Measurements from ENCODE around the gene RNASE8. TPM values are rescaled to one million over a fixed set of nuclear protein-coding genes. Genes with fewer than 3 reads are reported as not detected.

Gene RNASE8
- total RNA-seq, 2 experiments from 2014 or later = not detected

DNA sequence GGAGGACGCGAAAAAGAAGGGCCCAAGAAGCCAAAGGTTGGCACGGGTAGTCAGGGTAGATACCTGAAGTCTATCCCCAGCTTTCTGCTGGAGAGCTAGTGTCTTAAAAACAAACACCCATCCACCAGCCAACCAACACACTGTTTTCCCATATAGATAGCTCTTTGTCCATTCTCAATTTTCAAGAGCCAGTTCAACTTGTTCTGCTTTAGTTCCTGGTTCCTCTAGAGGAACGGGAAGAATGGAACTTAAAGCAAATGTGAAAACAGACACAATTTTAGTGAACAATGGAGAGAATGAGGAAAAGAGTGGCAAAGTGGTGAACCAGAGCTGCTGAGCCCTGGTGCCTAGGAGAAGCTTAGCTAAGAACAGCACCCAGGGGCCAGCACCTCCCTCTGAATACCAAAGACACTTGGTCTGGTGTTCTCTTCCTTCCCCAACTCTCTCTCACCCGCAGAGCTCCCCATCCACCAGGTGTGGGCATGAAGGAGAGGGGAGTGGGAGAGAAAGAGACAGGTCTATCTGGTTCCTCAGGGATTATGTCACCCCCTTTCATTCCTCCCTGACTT lies 36.6 kb upstream of the RNASE8 start:
- H3K27ac Mint-ChIP-seq = no peak overlapping the region
- peaks cover 9% of the 10 kb centered on the region for H3K4me1 Mint-ChIP-seq (ENCODE audit: low read depth)
- ChIA-PET POLR2A (no interaction called here), CTCF (interaction anchor here (0.8 to 12.7 kb wide), 8 partner anchors 9 to 115 kb away, joined by 3 to 334 read pairs (median 4); partner anchors contain the start of genes TMEM253, TPPP2 and ZNF219)
- intact Hi-C loops (cut with micrococcal nuclease) = no loop called here
- no peaks in the 10 kb centered on the region for H3K36me3 Mint-ChIP-seq
- H3K4me3 Mint-ChIP-seq = no peak overlapping the region
- H3K9me3 Mint-ChIP-seq = no peaks in the 10 kb centered on the region
- no peak for DNase-seq
- no peaks in the 10 kb centered on the region for H3K27me3 Mint-ChIP-seq

DNA sequence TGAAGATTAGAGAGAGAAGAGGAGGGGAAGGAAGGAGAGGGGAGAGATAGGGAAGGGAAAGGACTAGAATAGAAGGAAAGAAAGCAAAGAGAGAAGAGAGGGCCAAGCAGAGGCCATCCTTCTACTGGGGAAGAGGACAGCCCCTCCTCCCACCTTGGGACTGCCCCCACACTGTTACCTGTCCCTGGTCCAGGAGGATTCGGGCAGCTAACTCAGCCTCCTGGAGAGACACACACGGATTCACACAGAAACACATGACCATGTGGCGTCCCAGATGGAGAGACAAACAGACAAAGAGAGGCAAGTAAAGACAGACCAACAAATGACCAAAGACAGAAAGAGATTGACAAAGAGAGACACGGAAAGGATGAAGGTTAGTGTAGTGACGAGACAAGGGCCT lies 34.9 kb upstream of the RNASE8 start:
- POLR2A ChIA-PET = no interaction called here
- intact Hi-C loops (cut with micrococcal nuclease) = no loop called here

DNA sequence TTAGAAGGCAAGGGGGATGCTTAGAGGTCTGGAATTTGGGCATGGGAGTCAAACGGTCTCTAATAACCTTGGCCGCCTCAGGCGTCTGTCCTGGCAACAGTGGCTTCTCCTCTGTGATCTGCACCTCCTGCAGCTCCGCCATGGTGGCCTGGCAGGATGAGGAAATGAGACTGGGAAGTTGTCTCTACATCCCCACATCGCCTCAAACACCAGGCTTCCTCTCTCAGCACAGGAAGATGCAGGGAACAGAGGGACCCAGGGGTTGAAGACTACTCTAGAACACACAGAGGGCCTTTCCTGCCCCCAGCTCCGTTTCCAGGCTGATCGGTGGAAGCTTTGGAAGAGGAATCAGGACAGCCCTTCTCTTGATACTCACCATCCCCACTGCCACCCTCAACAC lies 34.4 kb upstream of the RNASE8 start:
- POLR2A ChIA-PET = interaction anchor here (0.6 kb wide), 1 partner anchor 43 kb away, joined by 3 read pairs; no protein-coding TSS in a partner anchor
- DNase-seq = no peak
- no peaks in the 10 kb centered on the region for H3K36me3 Mint-ChIP-seq
- intact Hi-C loops (cut with micrococcal nuclease) = no loop called here
- no peak overlapping the region for H3K4me3 Mint-ChIP-seq
- H3K9me3 Mint-ChIP-seq = no peaks in the 10 kb centered on the region
- H3K27me3 Mint-ChIP-seq = no peaks in the 10 kb centered on the region
- no peak overlapping the region for H3K27ac Mint-ChIP-seq
- H3K4me1 Mint-ChIP-seq (ENCODE audit: low read depth) = peaks cover 9% of the 10 kb centered on the region
- CTCF ChIA-PET = interaction anchor here (1.0 to 3.0 kb wide), 7 partner anchors 9 to 81 kb away, joined by 3 to 17 read pairs (median 5); partner anchors contain the start of gene RNASE7

More for the DNA sequence above, 34.9 kb upstream of the RNASE8 start:
- Mint-ChIP-seq H3K4me1 (ENCODE audit: low read depth) (peaks cover 9% of the 10 kb centered on the region), H3K36me3 (no peaks in the 10 kb centered on the region), H3K9me3 (no peaks in the 10 kb centered on the region), H3K4me3 (no peak overlapping the region), H3K27ac (no peak overlapping the region), H3K27me3 (no peaks in the 10 kb centered on the region)
- CTCF ChIA-PET = interaction anchor here (1.0 to 11.9 kb wide), 7 partner anchors 8 to 83 kb away, joined by 3 to 334 read pairs (median 5); partner anchors contain the start of genes RNASE7 and TMEM253
- no peak for DNase-seq

DNA sequence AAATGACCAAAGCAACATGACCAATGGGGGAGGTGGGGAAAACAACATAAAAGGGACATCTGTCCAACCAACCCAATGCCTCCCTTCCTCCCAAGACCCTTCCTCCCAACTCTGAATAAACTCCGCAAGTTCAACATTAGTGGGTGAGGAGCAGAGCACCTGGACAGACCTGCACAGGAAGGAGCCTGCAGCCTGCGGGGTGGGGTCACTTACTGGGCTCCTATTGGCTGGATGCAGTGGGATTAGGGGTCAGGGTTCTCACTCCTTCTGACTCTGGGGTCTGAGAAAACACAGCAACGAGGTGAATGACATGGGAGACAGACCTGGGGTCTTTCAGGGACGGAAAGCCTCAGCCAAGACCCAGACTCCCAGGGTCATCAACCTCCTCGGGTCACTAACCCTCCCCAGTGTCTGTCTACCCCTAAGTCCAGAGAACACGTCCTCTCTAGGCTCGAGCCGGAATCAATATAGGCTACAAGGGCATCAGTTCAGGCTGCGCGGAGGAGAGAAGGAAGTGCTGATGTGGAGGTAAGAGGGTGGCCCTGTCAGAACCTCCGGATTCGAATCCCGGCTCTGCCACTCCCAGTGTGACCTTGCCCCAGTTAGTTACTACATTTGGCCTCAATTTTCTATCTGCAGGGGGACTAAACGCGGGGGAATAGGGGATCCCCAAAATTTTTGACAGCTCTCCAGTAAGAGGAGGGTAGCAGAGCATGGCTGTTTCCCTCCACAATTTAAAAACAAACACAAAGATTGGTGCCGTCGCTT lies 33.6 kb upstream of the RNASE8 start:
- Mint-ChIP-seq H3K27ac (no peak overlapping the region), H3K36me3 (no peaks in the 10 kb centered on the region), H3K9me3 (no peaks in the 10 kb centered on the region), H3K27me3 (no peaks in the 10 kb centered on the region), H3K4me1 (ENCODE audit: low read depth) (peaks cover 9% of the 10 kb centered on the region), H3K4me3 (peak overlapping the region; percentile 73)
- ChIA-PET CTCF (interaction anchor here (1.0 to 3.0 kb wide), 8 partner anchors 9 to 80 kb away, joined by 3 to 17 read pairs (median 4); partner anchors contain the start of gene RNASE7), POLR2A (interaction anchor here (0.6 to 1.7 kb wide), 2 partner anchors 42 to 80 kb away, joined by 3 to 5 read pairs; no protein-coding TSS in a partner anchor)
- intact Hi-C loops (cut with micrococcal nuclease) = no loop called here
- peak; percentile 35 for DNase-seq

DNA sequence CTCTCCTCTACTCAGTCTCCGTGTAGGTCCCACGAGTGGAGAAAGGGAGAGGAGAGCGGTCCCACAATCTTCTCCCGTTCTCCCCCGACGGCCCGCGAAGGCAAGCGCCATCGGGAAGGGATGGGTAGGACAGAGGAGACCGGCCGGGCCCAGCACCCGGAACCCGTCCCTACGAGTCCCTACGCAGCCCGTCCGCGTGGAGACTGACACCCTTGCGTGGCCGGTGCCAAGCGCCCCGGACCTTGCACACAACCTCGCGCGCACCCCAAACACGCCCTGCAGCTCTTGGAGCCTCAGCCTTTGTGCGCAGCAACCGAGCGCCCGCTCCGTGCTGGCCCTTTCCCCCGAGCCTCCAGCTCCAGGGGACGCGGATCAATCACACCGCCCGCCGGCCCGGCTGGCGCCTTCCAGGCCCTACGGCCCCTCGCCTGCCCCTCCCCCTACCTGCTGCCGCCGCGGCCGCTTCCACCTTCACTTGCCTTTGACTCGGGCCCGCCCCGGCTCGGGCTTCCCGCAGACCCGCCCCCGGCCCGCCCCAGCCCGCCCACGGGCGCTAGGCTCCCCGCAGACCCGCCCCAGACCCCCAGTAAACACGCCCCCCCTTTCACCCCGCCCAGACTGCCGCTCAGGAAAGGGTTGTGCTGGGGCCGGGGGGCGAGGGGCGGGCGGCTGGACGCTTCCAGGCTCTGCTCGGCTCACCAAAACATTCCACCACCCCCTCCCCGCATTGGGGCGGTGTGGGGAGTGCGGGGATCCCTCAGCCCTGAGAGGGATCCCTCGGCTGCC lies 32.8 kb upstream of the RNASE8 start, which contains the start of gene NDRG2:
Gene NDRG2 (minus strand): TSS at position 477 of the 786 bp plus-strand sequence. CDS start 1,746 bp downstream, outside the sequence.
- H3K27me3 Mint-ChIP-seq = no peaks in the 10 kb centered on the region
- H3K9me3 Mint-ChIP-seq = no peaks in the 10 kb centered on the region
- peak; percentile 76 for DNase-seq
- intact Hi-C loops (cut with micrococcal nuclease) = no loop called here
- H3K4me1 Mint-ChIP-seq (ENCODE audit: low read depth) = peaks cover 9% of the 10 kb centered on the region
- POLR2A ChIA-PET = interaction anchor here (1.7 kb wide), 1 partner anchor 80 kb away, joined by 5 read pairs; no protein-coding TSS in a partner anchor
- H3K36me3 Mint-ChIP-seq = no peaks in the 10 kb centered on the region
- no peak within 1 kb of the TSS for H3K27ac Mint-ChIP-seq
- CTCF ChIA-PET = interaction anchor here (1.0 to 3.0 kb wide), 4 partner anchors 10 to 79 kb away, joined by 3 to 17 read pairs (median 8); no protein-coding TSS in a partner anchor
- peak within 1 kb of the TSS; percentile 73 for H3K4me3 Mint-ChIP-seq

DNA sequence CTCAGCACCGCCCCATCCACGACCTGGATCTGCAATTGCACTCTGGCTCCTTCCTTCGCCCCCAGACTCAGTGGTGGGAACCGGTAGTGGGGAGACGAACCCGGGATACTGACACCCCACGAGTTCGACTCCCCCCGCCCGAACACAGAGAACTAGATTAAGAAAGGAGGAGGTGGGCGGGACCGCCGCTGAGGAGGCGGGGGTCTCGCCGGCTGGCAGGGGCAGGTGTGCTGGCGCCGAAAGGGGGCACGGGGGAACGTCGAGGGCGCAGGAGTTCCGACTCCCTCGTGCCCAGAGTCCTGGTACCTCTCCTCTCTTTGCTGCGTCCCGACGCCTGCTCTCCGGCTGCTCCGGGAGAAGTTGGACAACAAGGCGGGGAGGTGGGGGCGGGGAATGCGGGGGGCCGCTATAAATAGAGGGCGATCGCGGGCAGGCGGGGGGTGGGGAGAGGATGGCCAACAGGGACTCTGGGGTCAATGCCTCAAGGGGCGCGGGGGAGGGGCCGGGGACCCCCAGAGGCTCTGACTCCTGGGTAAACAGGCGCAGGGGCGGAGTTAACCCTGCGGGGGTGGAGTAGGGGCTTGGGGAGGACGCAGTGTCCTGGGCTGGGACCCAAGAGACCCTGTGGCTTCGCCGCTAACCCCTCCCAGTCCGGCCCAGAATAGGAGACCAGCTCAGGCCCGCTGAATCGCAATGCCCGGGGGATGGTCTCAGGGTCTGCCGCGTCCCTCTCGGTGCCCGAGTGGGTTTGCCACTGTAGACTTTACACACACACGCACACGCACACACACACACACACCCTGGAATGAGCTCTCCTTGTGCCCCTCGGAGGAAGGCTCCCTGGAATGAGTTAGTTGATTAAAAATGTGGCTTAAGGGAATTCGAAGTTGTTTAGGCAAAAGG lies 32.0 kb upstream of the RNASE8 start:
- H3K27me3 Mint-ChIP-seq = no peaks in the 10 kb centered on the region
- no peak overlapping the region for H3K27ac Mint-ChIP-seq
- H3K36me3 Mint-ChIP-seq = no peaks in the 10 kb centered on the region
- H3K9me3 Mint-ChIP-seq = no peaks in the 10 kb centered on the region
- DNase-seq = no peak
- peak overlapping the region; percentile 64 for H3K4me3 Mint-ChIP-seq
- ChIA-PET CTCF (interaction anchor here (1.0 to 3.0 kb wide), 4 partner anchors 11 to 79 kb away, joined by 3 to 17 read pairs (median 13); no protein-coding TSS in a partner anchor), POLR2A (interaction anchor here (1.7 kb wide), 1 partner anchor 79 kb away, joined by 5 read pairs; no protein-coding TSS in a partner anchor)
- peaks cover 9% of the 10 kb centered on the region for H3K4me1 Mint-ChIP-seq (ENCODE audit: low read depth)
- intact Hi-C loops (cut with micrococcal nuclease) = no loop called here

DNA sequence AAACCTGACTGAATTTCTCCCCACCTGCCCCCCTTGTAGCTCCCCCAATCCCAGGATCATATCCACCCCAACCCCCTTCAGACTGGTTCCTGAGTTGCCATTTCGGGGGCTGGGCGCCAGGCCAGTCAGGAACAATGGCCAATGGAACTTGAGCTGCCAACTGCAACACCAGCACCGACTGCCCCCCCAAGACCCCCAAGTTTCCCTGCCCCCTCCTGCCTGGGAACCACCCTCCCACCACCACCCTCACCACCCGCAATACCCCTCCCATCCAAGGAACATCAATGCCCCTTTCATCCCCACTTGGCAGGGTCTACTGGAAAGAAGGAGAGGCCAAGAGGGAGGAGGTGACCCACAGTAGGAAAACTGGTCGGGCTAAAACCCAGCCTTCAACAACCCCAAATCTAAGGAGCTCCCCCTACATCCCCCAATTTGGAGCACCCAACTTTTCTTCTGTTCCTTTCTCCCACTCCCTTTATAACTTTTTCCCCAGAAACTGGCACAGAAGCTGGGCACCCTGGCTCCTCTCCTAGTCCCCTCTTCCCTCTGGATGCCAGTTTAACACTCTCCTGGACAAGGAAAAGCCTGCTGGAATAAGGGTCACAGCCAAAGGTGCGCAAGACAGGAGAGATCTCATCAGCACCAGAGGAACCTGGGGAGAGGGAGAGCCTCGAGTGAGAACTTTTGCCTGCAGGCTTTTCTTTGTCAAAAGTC lies 31.2 kb upstream of the RNASE8 start:
- Mint-ChIP-seq H3K36me3 (no peaks in the 10 kb centered on the region), H3K9me3 (no peaks in the 10 kb centered on the region), H3K4me3 (no peak overlapping the region), H3K4me1 (ENCODE audit: low read depth) (peaks cover 9% of the 10 kb centered on the region), H3K27ac (no peak overlapping the region), H3K27me3 (no peaks in the 10 kb centered on the region)
- no peak for DNase-seq
- CTCF ChIA-PET = interaction anchor here (1.7 kb wide), 1 partner anchor 12 kb away, joined by 14 read pairs; no protein-coding TSS in a partner anchor
- intact Hi-C loops (cut with micrococcal nuclease) = no loop called here
- POLR2A ChIA-PET = no interaction called here

DNA sequence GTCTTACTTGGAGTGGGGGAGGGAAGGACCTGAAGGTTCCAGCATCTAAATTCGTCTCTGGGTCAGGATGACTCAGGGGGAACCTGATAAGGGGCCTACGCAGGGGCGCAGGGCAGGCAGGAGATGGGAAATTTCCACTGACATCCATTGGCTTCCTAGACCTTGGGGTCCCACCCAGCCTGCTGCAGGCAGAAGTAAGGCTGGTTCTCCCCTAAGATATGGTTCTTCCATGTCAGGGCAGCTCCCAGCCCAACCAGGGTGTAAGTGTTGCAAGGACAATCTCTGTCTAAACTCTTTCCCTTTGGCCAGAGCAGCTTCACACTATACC lies 30.7 kb upstream of the RNASE8 start:
- POLR2A ChIA-PET = no interaction called here
- H3K27me3 Mint-ChIP-seq = no peaks in the 10 kb centered on the region
- H3K27ac Mint-ChIP-seq = no peak overlapping the region
- no peaks in the 10 kb centered on the region for H3K9me3 Mint-ChIP-seq
- no peaks in the 10 kb centered on the region for H3K36me3 Mint-ChIP-seq
- no peak overlapping the region for H3K4me3 Mint-ChIP-seq
- CTCF ChIA-PET = interaction anchor here (1.7 kb wide), 1 partner anchor 12 kb away, joined by 14 read pairs; no protein-coding TSS in a partner anchor
- H3K4me1 Mint-ChIP-seq (ENCODE audit: low read depth) = peaks cover 9% of the 10 kb centered on the region
- no peak for DNase-seq
- intact Hi-C loops (cut with micrococcal nuclease) = no loop called here

DNA sequence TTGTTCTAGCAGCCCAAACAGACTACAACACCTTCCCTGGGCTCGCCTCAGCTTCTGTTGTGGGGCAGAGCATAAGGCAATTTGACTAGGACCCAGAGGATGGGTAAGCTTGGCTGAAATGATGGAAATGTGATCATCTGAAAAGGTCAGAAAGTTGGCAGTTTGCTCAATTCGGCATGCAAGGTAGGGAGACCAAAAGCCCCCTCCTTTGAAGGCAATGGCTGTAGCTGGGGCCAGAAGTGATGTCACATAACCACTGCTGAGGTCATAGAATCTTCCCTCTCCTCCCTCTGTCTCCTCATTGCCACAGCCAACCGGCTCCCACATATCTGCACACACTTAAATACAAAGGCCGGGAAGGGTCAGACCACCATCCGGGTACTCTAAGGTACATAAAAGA lies 27.7 kb upstream of the RNASE8 start, which contains the start of gene TPPP2:
Gene TPPP2 (plus strand): TSS at position 301 of the 400 bp plus-strand sequence. CDS start 365 bp downstream, outside the sequence.
- H3K36me3 Mint-ChIP-seq = no peaks in the 10 kb centered on the region
- no peaks in the 10 kb centered on the region for H3K9me3 Mint-ChIP-seq
- intact Hi-C loops (cut with micrococcal nuclease) = no loop called here
- H3K27ac Mint-ChIP-seq = no peak within 1 kb of the TSS
- ChIA-PET POLR2A (no interaction called here), CTCF (interaction anchor here (0.8 to 3.5 kb wide), 2 partner anchors 9 to 15 kb away, joined by 4 to 21 read pairs; no protein-coding TSS in a partner anchor)
- no peaks in the 10 kb centered on the region for H3K27me3 Mint-ChIP-seq
- no peak within 1 kb of the TSS for H3K4me3 Mint-ChIP-seq
- DNase-seq = no peak
- no peaks in the 10 kb centered on the region for H3K4me1 Mint-ChIP-seq (ENCODE audit: low read depth)

DNA sequence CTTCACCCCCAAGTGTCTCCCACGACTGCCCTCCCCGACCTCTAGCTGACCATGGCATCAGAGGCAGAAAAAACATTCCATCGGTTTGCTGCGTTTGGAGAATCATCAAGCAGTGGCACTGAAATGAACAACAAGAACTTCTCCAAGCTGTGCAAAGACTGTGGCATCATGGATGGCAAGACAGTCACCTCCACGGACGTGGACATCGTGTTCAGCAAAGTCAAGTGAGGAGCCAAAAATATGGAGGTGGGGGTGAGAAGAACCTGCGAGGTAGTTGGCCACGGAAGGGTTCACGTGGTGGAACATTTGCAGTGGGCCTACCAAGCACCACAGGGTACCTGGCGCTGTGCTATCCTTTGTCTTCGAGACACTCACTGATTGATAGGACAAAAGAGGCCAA lies 27.1 kb upstream of the RNASE8 start:
- CTCF ChIA-PET = interaction anchor here (0.8 to 3.5 kb wide), 2 partner anchors 10 to 16 kb away, joined by 4 to 21 read pairs; no protein-coding TSS in a partner anchor
- H3K4me3 Mint-ChIP-seq = no peak overlapping the region
- no peak for DNase-seq
- no peaks in the 10 kb centered on the region for H3K9me3 Mint-ChIP-seq
- no peak overlapping the region for H3K27ac Mint-ChIP-seq
- POLR2A ChIA-PET = no interaction called here
- intact Hi-C loops (cut with micrococcal nuclease) = no loop called here
- no peaks in the 10 kb centered on the region for H3K36me3 Mint-ChIP-seq
- no peaks in the 10 kb centered on the region for H3K27me3 Mint-ChIP-seq
- no peaks in the 10 kb centered on the region for H3K4me1 Mint-ChIP-seq (ENCODE audit: low read depth)
